ENCODE results near the gene GPNMB.
A peak's percentile ranks its signal among the peaks of the same experiment; 100 is the strongest.

The GPNMB gene

GRCh38 chr7:23294549-23295400, 48.2 kb downstream of the GPNMB start:
- no peak overlapping the region for H3K27ac ChIP-seq
- TF ChIP-seq, protein P1, sequence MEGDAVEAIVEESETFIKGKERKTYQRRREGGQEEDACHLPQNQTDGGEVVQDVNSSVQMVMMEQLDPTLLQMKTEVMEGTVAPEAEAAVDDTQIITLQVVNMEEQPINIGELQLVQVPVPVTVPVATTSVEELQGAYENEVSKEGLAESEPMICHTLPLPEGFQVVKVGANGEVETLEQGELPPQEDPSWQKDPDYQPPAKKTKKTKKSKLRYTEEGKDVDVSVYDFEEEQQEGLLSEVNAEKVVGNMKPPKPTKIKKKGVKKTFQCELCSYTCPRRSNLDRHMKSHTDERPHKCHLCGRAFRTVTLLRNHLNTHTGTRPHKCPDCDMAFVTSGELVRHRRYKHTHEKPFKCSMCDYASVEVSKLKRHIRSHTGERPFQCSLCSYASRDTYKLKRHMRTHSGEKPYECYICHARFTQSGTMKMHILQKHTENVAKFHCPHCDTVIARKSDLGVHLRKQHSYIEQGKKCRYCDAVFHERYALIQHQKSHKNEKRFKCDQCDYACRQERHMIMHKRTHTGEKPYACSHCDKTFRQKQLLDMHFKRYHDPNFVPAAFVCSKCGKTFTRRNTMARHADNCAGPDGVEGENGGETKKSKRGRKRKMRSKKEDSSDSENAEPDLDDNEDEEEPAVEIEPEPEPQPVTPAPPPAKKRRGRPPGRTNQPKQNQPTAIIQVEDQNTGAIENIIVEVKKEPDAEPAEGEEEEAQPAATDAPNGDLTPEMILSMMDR (conservative IDR thresholded peaks at IDR 0.05), result no peak

DNA sequence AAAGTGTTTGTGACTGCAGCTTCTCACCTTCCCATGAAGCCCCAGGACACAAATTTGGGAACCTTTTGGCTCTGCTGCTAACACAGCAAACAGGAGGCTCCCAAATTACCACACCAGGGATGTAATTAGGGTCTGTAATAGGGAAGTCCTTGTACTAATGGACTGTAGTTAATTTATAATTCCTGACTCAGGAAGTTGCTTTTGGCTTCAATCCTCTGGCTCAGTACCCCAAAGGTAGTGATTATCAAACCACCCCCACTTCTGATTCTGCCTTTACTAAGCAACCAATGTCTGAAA, 48.8 kb downstream of the GPNMB start:
- TF ChIP-seq, protein P1 (conservative IDR thresholded peaks at IDR 0.05), result no peak
- H3K27ac ChIP-seq, result no peak overlapping the region

GRCh38 chr7:23298141-23298881, 51.7 kb downstream of the GPNMB start:
- peak overlapping the region; percentile 73; the same call in 1 of the 2 replicates for H3K27ac ChIP-seq
- TF ChIP-seq, protein P1 (conservative IDR thresholded peaks at IDR 0.05), result no peak

DNA sequence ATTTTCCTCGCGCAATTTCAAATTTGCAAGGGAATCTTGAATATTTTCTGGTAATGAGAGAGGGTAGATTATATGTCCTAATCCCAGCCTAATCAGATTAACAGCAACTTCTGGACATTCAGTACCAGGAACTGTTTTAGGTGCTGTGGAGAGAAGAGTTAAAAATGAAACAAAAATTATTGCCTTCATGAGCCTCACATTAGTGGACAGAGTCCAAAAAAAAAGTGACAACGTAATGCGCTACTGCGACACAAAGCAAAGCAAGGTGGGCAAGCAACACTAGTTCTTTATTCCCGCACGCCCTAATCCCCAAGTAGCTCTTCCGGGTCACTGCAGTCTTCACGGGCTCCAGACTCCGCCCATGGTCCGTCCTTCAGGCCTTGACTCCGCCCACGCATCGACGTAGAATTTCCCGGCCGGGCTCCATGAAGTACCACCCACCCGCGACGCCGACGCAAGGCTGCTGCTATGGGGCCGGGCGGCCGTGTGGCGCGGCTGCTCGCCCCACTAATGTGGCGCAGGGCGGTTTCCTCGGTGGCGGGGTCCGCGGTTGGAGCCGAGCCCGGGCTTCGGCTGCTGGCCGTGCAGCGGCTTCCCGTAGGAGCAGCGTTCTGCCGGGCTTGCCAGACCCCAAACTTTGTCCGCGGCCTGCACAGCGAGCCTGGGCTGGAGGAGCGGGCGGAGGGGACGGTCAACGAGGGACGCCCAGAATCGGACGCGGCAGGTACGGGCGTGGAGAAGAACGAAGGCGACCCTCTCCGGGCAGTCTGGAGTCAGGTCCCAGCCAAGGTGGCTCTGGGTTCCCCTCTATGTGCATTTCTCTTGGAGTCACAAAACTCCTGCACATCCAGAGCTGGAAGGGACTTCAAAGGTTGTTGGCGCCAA, 52.6 kb downstream of the GPNMB start, which contains the start of gene MALSU1:
MALSU1 (plus strand) TSS at position 455 of the 885 bp plus-strand sequence; CDS start at position 469, 14 bp downstream.
- TF ChIP-seq, protein P1 (conservative IDR thresholded peaks at IDR 0.05), result no peak
- H3K27ac ChIP-seq, result peak within 1 kb of the TSS; percentile 73

- TF ChIP-seq, protein P1 (conservative IDR thresholded peaks at IDR 0.05), result no peak
- H3K27ac ChIP-seq, result peak overlapping the region; percentile 73
Measured at GRCh38 chr7:23299770-23300300, 53.3 kb downstream of the GPNMB start.

- TF ChIP-seq, protein P1 (conservative IDR thresholded peaks at IDR 0.05), result no peak
- H3K27ac ChIP-seq, result no peak overlapping the region
Measured at GRCh38 chr7:23306936-23307521, 60.5 kb downstream of the GPNMB start.
